Renal cortical epithelial cell (primary cell): Measurements from ENCODE around the gene EXOC3. TPM values are rescaled to one million over a fixed set of nuclear protein-coding genes. Genes with fewer than 3 reads are reported as not detected.
A peak's percentile ranks its signal among the peaks of the same experiment; 100 is the strongest.

ENCODE experiments used
- DNase-seq: peaks from one replicate; pipeline ENCODE4 v3.0.0-alpha.2; 2011; ENCODE audit warnings: low read depth
- total RNA-seq: library from RNA; depleted of rRNA; stranded (reverse); fragments of >200 nt; gene quantifications from 2 replicates; pipeline ENCODE4 v1.2.3, GENCODE V29; 2014

The EXOC3 gene
- total RNA-seq, 1 donor from 2014 or later, result 56.9 TPM

- no peak for DNase-seq
These were observed 14.4 kb downstream of the EXOC3 start for GRCh38 chr5:457195-457961.

- DNase-seq, result peak; percentile 93
These were observed 15.8 kb downstream of the EXOC3 start for GRCh38 chr5:458547-459353.

- DNase-seq, result no peak
These were observed 16.7 kb downstream of the EXOC3 start for GRCh38 chr5:459562-460272.

GRCh38 chr5:460273-460625 is 17.3 kb downstream of the EXOC3 start:
- DNase-seq, result no peak

GRCh38 chr5:462051-462481 is 19.1 kb downstream of the EXOC3 start:
- no peak for DNase-seq

GRCh38 chr5:463301-463700 is 20.3 kb downstream of the EXOC3 start:
- no peak for DNase-seq

GRCh38 chr5:463952-464351 is 21.0 kb downstream of the EXOC3 start:
- no peak for DNase-seq

- no peak for DNase-seq
These were observed 21.5 kb downstream of the EXOC3 start for GRCh38 chr5:464446-464842.

GRCh38 chr5:464843-465590 is 22.0 kb downstream of the EXOC3 start:
- DNase-seq, result no peak

- DNase-seq, result no peak
These were observed 22.8 kb downstream of the EXOC3 start for GRCh38 chr5:465591-466403.

- DNase-seq, result no peak
These were observed 23.8 kb downstream of the EXOC3 start for GRCh38 chr5:466661-467310.

GRCh38 chr5:468401-468800 is 25.4 kb downstream of the EXOC3 start:
- no peak for DNase-seq

- no peak for DNase-seq
These were observed 26.9 kb downstream of the EXOC3 start for GRCh38 chr5:469752-470483.

GRCh38 chr5:470961-471749 is 28.2 kb downstream of the EXOC3 start:
- DNase-seq, result no peak

- DNase-seq, result no peak
These were observed 28.7 kb downstream of the EXOC3 start for GRCh38 chr5:471750-472058.

GRCh38 chr5:472076-472655 is 29.2 kb downstream of the EXOC3 start:
- no peak for DNase-seq

GRCh38 chr5:472656-473550 is 29.9 kb downstream of the EXOC3 start:
- DNase-seq, result peak; percentile 19
